ENCODE measurements around the gene PEPD.

PEPD gene

DNA sequence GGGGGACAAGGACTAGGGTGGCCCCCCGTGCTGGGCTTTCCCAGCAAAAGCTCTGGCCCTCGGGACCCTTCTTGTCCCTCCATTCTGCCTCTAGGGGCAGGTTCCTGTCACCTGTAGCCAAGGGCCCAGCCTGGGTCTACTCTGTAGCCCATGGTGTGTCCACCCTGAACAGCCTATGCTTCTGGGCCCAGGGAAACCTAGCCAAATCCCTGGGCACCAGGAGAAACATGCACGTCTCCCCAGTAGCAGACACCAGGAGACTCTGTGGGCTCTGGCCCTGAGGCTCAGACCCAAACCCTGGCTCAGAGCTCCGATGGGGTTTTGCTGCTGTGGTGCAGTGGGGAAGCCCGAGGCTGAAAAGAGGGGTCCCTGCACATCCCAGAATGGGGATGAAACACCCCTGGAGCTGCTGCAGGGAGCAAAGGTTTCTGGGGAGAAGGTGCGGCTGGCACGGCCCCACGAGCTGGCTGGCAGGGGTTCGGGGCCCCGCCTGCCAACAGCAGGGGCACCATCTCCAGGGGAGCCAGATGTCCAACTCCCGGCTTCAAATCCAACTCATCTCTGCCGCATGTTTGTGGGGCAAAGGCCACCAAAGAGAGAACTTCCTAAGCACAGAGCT, 129.9 kb downstream of the PEPD start:
- FAIRE-seq, result no peak
- TF ChIP-seq POLR2A (IDR thresholded peaks at IDR 0.05; ENCODE audit: low read depth, low read length), result no peak
- DNase-seq (ENCODE audit: insufficient read length, low spot score), result no peak

DNA sequence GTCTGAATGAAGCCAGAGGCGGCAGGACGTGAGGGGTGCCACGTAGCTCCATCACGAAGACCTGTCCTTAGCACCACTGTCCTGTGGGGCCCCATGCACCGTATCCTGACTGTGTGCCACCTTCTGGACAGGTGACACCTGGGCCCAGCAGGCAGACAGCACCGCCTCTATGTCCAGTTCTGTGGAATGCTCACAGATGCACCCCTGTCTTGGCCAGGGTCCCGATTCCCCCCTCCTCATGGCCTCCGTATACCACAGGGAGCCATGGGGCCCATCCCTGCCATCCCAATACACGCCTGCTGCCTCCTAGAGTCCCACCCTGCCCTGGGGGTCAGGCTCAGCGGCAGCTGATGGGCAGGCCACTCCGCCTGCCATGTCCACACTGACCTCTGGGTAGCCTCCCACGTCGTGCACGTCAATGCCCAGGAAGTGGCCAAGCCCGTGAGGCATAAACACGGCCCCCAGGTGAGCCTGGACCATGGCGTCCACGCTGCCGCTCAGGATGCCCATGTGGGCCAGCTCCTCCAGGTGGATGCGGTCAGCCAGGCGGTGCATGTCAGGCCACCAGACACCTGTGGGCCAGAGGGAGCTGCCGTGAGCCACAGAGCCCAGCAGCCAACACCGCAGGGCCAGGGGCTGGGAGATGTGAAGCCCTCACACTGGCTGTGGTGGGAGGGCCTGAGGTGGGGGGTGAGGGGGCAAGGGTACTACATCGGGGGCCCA, 130.5 kb downstream of the PEPD start:
- no peak for FAIRE-seq
- no peak for DNase-seq (ENCODE audit: insufficient read length, low spot score)
- TF ChIP-seq POLR2A (IDR thresholded peaks at IDR 0.05; ENCODE audit: low read depth, low read length), result no peak

- DNase-seq (ENCODE audit: insufficient read length, low spot score) (no peak), FAIRE-seq (no peak)
- no peak for TF ChIP-seq POLR2A (IDR thresholded peaks at IDR 0.05; ENCODE audit: low read depth, low read length)
Measured at GRCh38 chr19:33390101-33390907, 131.3 kb downstream of the PEPD start.

DNA sequence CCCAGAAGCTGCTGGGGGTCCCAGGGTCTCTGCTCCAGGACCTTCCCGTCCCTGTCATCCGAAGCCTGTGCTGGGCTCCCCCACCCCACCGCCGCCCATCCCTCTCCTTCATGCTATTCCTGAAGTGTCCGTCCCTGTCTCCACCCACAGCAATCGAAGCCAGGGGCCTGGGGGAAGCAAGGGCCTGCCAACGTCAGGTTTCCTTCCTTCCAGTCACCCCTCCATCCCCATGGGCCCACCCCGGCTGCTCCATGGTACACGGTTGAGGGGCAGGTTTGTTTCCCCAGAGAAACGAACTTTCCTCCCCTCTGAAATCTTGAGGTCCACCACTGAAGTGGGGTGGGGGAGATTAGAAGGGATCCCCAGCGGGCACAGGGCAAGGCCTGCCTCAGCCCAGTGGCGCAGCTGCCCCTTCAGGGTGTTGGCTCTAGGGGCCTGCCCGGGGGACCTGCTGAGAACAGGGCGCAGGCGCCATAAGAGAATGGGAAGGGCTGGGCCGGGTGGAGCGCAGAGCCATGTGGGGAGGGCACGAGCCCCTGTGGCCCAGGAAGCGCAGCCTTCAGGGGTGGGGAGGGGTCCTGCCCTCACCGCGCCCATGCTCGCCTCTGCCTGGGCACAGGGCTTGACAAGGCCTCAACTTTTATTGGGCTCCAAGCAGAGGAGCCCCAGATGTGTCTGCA, 132.0 kb downstream of the PEPD start:
- FAIRE-seq, result no peak
- TF ChIP-seq POLR2A (IDR thresholded peaks at IDR 0.05; ENCODE audit: low read depth, low read length), result no peak
- no peak for DNase-seq (ENCODE audit: insufficient read length, low spot score)

- DNase-seq (ENCODE audit: insufficient read length, low spot score) (no peak), FAIRE-seq (no peak)
- TF ChIP-seq POLR2A (IDR thresholded peaks at IDR 0.05; ENCODE audit: low read depth, low read length), result no peak
Measured at GRCh38 chr19:33388725-33389420, 132.7 kb downstream of the PEPD start.

DNA sequence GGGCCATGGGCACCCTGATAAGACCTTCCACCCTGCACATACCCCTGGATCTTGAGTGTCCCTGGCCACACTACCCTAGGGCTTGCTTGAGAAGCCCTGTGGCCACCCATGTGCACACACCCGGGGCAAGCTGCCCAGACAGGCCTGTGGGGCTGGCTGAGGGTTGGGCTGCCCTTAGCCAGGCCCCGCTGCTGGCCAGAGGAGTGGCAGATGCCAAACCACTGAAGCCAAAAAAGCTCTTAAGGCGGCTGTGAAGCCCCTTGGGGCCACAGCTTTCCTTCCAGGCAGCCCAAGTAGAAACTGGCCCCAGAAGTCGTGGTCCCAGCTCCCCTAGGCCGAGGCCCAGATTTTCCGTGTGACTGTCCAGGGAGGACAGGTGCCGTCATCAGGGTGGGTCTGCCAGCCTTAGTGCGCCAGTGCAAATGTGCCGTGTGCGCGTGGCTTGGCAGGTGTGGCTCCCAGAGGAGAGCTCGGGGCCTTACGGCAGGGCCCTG, 133.3 kb downstream of the PEPD start:
- TF ChIP-seq POLR2A (IDR thresholded peaks at IDR 0.05; ENCODE audit: low read depth, low read length), result no peak
- DNase-seq (ENCODE audit: insufficient read length, low spot score) (no peak), FAIRE-seq (no peak)

GRCh38 chr19:33387351-33388230, 134.0 kb downstream of the PEPD start:
- FAIRE-seq (no peak), DNase-seq (ENCODE audit: insufficient read length, low spot score) (no peak)
- TF ChIP-seq POLR2A (IDR thresholded peaks at IDR 0.05; ENCODE audit: low read depth, low read length), result no peak

GRCh38 chr19:33386361-33386858, 135.2 kb downstream of the PEPD start:
- no peak for TF ChIP-seq POLR2A (IDR thresholded peaks at IDR 0.05; ENCODE audit: low read depth, low read length)
- FAIRE-seq (no peak), DNase-seq (ENCODE audit: insufficient read length, low spot score) (no peak)

DNA sequence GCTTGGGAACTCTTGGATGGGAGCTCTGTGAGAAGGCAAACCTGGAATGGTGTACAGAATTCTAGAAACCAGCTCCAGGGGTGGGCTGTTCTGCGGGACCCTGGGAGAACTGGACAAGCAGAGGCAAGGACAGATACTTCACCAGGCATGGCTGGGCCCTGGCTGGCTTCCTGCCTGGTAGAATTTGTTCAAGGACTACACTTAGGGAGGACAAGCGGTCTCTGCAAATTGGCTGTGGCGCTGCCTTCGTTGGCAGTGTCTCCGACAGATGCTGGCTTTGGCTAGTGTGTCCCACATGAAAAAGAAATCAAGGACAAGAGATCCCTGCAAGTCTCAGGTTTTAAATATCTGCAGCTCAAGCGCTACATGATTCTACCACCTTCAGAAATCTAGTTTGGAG, 135.6 kb downstream of the PEPD start:
- no peak for TF ChIP-seq POLR2A (IDR thresholded peaks at IDR 0.05; ENCODE audit: low read depth, low read length)
- DNase-seq (ENCODE audit: insufficient read length, low spot score) (no peak), FAIRE-seq (no peak)

- TF ChIP-seq POLR2A (IDR thresholded peaks at IDR 0.05; ENCODE audit: low read depth, low read length), result no peak
- FAIRE-seq (no peak), DNase-seq (ENCODE audit: insufficient read length, low spot score) (no peak)
Measured at GRCh38 chr19:33384983-33385382, 136.6 kb downstream of the PEPD start.

DNA sequence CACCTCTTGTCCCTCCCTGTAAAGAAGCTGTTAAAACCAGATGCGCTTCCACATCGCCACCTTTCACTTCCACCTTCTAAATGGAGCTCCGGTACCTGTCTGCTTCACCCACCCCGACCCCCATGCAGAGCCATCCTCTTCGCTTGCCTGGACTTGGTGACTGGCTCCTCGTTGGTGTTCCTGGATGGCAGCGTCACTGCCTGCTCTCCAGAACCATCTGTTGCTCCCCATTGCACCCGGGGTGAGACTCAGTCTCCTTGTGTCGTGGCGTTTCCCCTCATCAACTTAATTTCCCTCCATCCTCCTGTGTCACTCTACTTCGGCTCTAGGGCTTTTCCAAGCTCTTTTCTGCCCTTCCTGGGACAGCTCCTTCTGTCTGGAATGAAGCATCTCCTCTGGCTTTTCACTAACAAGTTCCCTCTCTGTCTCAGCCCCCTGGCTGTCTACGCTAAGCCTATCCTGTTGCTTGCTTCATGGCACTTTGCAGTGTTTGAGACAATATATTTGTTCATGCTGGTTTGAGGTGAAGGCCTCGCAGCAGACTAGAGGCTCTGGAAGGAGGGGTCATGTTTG, 137.8 kb downstream of the PEPD start:
- no peak for TF ChIP-seq POLR2A (IDR thresholded peaks at IDR 0.05; ENCODE audit: low read depth, low read length)
- no peak for DNase-seq (ENCODE audit: insufficient read length, low spot score)
- no peak for FAIRE-seq

- no peak for FAIRE-seq
Measured at GRCh38 chr19:33382982-33383381, 138.6 kb downstream of the PEPD start.

More at GRCh38 chr19:33382982-33383381, 138.6 kb downstream of the PEPD start:
- no peak for TF ChIP-seq POLR2A (IDR thresholded peaks at IDR 0.05; ENCODE audit: low read depth, low read length)
- DNase-seq (ENCODE audit: insufficient read length, low spot score), result no peak
